NCI-H1694 treated with DMSO at 0.1 percent for 48 hours (cell line): ENCODE results near the gene LITAFD.

Experiments used
- DNase-seq: peaks from one replicate; lab custom pipeline; 2025; lab: John Stamatoyannopoulos, UW

The LITAFD gene

GRCh38 chr16:8920645-8921346 is 38.6 kb downstream of the LITAFD start:
- DNase-seq = no peak

- no peak for DNase-seq
Observed at GRCh38 chr16:8921347-8921984, 39.3 kb downstream of the LITAFD start.

- no peak for DNase-seq
Observed at GRCh38 chr16:8923199-8923598, 41.0 kb downstream of the LITAFD start.

- no peak for DNase-seq
Observed at GRCh38 chr16:8924214-8924613, 42.1 kb downstream of the LITAFD start.

- no peak for DNase-seq
Observed at GRCh38 chr16:8925455-8925854, 43.3 kb downstream of the LITAFD start.

GRCh38 chr16:8926827-8927226 is 44.7 kb downstream of the LITAFD start:
- no peak for DNase-seq

GRCh38 chr16:8928467-8928957 is 46.4 kb downstream of the LITAFD start:
- no peak for DNase-seq

GRCh38 chr16:8929086-8929748 is 47.1 kb downstream of the LITAFD start:
- no peak for DNase-seq

- no peak for DNase-seq
Observed at GRCh38 chr16:8931859-8932258, 49.7 kb downstream of the LITAFD start.

GRCh38 chr16:8934601-8935000 is 52.5 kb downstream of the LITAFD start:
- DNase-seq = no peak
